Activated CD4-positive, alpha-beta T cell treated with anti-CD3 and anti-CD28 coated beads for 48 hours (primary cell): ENCODE data around the gene HACL1.
A peak's percentile ranks its signal among the peaks of the same experiment; 100 is the strongest.

Experiments
- DNase-seq: peaks from one replicate; pipeline ENCODE4 v3.0.0-alpha.2; 2020

Gene HACL1

DNA sequence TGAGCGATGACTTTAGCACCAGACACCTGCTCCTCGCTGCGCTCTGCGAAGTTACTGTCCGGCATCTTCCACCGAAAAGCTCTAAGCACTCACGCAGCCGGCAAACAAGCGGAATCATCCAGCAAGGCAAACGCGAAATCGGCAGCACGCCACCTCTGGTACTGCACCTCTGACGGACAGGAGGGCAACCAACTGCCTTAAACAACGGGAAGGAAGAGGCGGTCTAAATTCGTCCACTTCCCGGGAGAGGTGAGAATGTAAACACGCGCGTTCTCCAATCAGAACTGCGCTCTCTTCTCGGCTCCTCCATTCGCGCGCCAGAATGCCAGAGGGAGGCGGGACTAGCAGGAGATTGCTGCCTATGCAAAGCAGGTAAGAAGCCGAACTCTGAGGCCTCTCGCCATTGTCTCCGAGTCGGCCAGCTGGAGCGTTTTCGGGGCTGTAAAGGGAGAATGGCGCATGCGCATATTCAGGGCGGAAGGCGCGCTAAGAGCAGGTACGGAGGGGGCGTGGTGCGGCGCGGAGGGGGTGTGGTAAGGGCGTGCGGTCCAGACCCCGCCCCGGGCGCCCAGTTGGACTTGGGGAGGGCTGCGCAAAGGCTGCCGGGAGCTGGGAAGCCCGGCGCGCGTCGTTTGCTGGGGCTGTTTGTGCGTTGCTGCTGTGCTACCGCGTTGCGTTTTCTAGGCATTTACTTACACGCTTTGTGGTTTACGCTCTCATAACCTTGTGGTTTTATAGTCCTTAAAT lies at the start of gene HACL1, which contains the start of gene BTD:
TSS of gene HACL1 (minus strand) at position 171 of the 747 bp plus-strand sequence. CDS start at position 65, 106 bp downstream.
TSS of gene BTD (plus strand) at position 347 of the 747 bp plus-strand sequence. CDS start 33,695 bp downstream, outside the sequence.
- peak; percentile 99 for DNase-seq

DNA sequence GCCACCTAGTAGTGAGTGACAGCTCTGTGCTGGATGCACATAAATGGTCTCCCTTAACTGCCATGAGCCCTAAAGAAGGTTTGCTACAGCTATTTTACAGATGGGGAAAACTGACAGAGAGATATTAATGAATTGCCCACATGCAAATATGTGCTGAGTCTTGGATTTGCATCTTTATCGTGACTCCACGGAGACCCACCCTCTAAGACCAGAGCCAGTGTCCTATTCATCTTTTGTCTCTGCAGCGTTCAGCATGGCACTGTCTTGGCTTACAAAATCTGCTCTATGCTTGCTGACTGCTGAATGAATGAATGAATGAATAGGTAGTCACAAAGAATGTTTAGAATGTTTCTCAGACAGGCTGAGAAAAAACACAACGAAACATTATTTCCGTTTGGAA lies 48.5 kb upstream of the HACL1 start:
- no peak for DNase-seq

DNA sequence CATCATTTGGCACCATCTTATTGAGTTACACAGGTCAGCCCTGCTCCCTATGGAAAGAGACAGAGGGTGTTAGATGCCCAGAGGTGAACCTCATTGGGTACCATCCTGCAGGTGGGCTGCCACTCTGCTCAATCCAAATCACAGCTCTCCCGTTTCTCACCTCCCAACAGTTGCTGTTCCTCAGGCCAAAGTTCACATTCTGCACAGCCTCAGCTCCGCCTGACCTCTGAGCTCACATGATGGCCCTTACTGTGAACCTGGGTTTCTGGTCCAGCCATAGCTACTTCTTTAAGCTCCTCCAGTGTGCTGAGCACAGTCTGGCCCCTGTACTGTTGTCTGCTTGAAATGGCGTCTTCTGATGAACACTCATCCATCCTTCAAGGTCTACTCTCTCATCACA lies 48.0 kb upstream of the HACL1 start:
- no peak for DNase-seq

DNA sequence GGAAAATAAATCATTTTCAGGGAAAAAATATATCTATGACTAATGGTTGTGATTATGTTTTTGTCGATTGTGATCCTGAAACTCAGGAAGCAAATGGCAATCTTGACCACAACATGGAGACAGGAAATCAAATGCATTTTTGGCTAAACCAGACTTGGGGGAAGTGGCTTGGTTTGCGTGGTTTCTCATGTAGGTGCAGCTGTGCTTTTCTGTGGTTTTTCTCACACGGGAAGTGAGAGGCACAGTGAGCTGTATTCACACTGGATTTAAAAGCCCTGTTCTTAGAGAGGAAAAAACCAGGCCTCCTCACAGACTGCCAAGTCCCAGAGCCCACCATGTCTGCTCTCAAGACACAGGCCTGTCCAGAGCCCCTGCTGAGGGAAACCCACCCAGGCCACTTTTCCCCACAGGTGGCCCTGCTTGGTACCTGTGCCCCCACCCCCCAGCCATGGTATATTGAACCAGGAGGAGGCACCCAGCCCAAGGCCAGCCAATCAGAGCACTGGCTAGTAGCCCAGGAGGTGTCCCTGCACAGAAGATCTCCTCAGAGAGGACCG lies 46.3 kb upstream of the HACL1 start:
- peak; percentile 62 for DNase-seq

DNA sequence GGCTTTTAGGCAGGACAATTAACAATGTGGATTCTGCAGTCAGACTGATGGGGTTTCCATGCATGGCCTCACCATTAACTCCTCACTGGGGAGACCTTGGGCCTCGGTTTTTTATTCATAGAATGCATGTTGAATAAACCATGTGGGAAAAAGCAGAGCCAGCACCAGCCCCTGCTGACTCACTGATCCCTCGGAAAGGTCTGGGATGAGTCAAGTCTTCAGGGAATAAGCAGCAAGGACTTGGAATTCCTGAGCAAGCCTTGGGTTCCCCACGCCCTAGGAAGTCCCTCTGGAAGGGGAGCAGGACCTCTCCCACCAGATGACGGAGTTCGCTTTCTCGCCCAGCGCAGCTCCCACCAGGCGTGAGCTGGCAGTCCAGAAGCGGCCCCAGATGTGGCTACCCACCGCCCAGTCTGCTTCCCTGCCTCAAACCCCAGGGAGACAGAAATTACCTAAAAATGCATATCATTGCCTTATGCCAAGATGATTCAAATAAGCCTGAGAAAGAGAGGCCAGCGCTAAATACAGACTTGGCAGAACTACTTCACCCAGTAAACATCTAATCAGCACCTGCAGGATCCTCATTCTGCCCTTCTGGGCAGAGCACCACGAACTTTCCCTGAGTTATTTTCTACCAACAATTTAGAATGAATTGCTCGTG lies 45.6 kb upstream of the HACL1 start:
- DNase-seq, result no peak

DNA sequence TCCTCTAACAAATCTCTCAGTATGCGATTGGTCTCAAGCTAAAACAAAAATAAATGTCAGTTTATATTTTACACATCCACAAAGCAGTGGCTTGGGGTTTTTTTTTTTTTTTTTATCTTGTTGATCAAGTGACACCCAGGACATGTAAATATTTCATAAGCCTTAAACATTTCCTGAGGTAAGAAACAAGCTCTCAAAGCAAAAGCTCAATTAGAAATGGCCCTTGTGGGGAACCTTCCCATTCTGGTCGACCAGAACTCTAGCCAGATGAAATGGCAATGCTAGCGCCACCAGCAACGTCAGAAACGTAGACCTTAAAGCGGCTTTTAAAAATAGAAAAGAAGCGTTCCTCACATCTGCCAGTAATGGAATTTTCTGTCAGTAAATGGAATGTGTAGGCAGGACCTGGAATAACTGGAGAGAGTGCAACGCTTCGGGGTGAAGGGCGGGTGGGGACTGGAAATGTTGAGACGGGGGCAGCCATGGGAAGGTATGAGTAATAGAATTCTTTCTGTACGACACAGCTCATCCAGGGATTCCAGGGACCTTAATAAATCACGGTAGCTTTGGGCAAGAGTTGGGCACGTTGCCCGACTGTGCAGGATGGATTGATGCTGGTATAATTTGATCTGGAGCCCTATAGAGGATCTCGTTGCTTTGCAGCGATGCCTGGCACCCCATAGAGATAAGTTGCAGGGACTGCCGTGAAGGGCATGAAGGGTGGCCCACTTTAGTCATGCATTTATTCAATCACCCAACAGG lies 44.6 kb upstream of the HACL1 start:
- no peak for DNase-seq

DNA sequence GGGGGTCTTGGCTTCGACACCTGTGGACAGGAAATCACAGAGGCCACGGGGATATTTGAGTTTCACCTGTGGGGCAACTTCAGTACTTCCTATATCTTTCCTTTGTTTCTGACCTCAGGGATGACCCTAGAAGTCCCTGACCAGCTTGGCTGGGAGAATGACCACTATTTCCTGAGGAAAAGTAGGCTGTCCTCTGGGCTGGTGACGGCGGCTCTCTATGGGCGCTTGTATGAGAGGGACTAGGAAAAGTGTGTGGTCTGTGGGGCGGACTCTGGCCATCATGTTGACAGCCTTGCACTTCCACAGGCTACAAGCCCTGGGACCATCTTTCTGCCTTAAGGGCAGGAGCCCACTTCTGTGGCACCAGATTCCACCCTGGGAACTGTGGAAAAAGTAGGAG lies 43.9 kb upstream of the HACL1 start:
- no peak for DNase-seq

DNA sequence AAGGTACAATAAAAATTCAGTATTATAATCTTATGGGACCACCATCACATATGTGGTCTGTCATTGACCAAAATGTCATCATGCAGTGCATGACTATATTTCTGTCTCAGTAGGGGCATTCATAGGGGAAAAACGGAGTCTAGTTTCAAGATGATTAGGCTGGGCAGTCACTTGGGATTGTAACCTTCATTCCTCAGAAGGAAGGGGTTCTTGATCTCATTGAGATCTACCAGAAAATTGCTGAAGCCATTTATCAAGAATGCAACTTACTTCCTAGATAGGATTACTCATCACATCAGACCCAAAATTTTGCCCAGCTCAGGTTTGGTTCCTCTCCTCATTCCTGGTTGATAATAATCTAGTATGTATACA lies 37.5 kb upstream of the HACL1 start:
- DNase-seq, result no peak

DNA sequence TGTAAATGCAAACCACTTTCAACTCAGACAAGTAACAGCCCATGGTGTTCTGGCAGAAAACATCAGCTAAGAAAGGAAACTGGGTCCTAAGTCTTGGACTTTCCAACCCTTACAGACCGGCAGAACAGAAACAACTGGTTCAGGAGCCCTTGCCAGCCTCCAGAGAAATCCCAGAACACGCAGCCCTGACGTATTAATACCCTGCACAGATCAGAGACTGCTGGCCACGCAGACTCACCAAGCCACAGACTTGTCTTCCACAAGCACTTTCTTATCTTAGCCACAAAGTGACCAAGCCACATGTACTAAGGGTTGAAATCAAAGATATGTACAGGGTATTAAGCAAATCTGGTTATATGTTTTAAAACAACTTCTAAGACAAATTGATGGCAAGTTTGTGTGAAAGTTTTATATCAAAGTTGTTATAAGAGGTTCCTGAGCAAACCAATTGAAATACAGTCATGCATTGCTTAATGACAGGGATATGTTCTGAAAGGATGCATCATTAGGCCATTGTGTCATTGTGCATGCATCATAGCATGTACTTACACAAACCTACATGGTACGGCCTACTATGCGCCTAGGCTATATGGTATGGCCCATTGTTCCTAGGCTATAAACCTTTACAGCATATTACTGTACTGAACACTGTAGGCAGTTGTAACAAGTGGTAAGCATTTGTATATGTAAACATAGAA lies 37.0 kb upstream of the HACL1 start:
- no peak for DNase-seq

DNA sequence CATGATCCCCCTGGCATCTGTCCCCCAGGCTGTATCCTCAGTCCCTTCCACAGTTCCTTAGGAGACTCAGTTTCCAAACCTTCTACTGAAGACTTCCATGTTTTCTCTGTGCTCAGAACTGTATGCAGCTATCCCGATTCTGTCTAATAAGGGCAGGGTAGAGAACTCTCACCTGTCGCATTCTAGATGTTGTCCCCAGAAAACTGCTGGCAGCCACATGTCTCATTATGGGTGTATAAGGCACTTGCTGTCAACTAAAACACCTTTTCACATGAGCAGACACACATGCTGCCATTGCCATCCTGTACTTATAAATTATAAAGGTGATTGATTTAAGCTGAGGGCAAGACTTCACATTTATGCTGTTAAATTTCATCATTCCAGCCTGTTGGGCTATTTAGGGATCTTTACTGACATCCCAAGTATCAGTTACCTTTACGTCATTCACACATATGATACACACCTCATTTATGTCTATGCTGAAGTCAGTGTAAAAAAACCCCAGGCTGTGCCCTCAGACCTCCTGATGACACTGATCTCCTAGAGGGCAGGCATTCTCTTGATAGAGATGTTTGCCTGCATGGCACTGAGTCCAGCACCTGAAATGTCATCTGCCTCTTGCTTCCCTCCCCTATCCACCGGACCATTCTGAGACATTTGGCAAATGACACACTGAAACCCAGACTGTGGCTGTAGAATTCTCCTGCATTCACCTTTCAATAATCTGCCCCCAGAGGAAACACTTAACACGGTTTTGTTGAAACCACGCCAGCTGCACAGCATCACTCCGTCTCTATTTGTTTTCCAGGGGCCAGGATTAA lies 36.0 kb upstream of the HACL1 start:
- DNase-seq, result peak; percentile 31

DNA sequence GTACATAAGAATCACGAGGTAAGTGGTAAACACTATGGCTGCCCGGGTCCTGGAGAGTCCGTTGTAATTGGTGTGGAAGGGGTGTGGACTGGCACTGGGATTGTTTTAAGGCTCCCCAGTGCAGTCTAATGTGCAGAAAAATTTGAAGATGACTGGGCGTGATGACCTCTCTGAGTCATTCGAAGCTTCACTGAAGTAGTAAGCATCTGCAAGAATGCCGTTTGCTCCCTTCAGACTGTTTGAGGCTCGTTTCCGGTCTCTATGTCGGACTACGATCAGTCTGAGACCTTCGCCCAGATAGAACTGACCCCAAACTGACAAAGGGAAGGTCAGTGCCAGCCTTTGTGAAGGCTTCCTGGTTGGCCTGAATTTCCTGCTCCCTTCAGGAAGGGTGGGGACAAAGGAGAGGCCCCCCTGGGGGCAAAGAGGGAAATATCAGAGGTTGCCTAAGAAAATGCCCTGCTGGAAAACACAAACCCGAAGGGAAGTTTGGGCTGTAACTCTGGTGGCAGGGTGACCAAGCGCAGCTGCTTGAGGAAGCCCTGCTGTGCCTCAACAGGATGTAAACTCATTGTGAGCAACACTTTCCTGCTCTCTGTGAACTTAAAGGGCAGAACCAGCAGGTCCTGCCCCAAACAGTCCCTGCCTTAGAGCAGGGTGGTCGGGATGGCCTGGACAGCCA lies 34.8 kb upstream of the HACL1 start:
- peak; percentile 56 for DNase-seq

DNA sequence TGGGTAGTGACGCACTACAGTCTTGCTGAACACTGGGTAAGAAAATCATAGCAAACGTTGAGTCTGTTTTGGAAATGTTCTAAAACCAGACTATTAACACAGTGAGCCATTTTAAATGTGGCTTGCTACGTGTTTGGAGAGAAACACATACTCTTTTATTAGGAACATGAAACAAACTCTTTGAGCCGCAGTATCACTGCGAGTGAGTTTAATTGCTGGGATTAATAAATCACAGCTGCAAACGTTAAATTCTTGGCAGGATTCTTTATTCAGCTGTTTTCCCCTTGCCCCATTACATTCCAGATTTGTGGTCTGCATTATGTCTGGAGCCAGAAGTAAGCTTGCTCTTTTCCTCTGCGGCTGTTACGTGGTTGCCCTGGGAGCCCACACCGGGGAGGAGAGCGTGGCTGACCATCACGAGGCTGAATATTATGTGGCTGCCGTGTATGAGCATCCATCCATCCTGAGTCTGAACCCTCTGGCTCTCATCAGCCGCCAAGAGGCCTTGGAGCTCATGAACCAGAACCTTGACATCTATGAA lies 33.8 kb upstream of the HACL1 start:
- DNase-seq, result no peak

DNA sequence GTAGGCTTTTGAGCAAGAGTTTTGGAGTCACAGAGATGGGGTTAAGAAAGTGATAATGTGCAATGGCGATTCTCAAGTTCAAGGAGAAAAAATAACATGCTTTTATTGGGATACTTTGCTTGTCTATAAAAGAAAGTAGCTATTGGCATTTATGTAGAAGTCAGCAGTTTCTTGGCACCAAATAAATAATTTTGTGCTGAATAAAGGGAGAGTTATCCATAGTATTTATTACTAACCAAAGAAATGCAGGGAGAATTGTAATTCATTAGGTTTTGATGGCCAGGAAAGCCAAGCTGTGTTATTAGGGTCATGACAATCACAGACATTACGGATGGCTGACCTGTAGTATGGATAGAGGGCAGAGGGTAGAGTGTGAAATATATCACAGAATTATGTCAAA lies 33.3 kb upstream of the HACL1 start:
- DNase-seq, result no peak

DNA sequence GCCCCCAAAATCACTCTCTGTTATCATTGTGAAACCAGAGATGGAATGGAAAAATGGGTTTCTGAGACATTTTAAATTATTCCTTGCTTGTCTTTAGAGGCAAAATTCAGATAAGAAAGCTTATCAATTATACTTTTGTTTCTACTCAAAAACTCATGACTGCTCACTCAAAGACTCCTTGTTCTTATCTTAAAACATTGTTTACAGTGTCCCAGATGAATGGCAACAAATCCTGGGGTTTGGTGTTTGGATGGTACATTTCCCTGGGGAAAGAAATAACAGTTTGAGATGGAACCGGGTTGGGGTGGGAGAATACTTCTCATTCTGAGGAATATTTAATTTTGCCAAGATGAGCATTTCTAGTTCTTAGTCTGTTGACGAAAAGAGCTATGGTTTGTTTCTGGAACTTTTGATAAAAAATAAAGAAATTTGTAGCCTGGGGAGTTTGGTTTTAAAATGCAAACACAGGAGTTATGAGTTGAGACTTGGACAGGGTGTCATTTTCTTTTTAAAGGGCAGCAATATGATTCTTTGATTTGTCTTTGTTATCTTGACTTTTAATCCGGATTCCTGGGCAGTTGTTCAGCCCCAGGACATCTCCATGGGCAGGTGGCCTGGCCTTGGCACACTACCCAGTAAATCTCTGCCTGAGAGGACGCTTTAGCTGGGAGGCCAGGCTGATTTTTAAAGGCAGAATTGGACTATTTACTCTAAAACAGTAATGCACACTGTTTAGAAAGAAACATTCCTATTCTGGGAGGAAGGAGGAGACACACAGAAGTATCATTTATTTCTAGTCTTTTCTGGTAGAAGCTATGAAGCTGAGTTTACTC lies 32.6 kb upstream of the HACL1 start:
- DNase-seq, result no peak

DNA sequence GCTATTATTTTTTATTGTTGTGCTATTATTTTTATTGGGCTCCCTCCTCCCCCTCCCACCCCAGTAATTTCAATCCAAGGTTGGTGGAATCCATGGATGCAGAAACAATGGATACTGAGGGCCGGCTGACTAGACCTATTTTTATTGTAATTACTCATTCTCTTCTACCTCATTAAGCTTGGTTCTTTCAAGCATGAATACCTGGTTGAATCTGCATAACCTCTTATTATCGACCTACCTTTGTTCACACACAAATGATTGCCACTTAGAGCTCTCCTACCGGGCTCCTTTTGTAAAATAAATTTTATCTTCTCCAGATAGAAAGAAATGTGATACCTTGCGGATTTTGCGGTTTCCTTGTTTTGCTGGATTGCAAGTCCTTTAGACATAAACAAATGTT lies 31.8 kb upstream of the HACL1 start:
- DNase-seq, result no peak

DNA sequence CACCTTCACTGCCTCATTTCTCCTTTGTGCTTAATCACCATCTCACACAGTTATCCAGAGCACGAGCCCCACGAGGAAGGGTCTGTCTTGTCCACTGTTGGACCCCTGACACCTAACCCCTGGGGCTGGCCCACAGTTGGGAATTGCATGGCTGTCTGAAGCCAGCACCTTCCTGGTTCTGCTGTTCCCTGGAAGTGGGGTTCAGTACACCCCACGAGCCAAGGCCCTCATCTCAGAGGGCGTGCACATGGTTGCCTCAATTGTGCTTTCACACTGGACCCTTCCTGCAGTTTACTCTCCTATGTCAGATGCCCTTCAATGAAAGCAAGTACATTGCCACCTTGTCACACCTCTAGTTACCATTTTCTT lies 30.8 kb upstream of the HACL1 start:
- no peak for DNase-seq

DNA sequence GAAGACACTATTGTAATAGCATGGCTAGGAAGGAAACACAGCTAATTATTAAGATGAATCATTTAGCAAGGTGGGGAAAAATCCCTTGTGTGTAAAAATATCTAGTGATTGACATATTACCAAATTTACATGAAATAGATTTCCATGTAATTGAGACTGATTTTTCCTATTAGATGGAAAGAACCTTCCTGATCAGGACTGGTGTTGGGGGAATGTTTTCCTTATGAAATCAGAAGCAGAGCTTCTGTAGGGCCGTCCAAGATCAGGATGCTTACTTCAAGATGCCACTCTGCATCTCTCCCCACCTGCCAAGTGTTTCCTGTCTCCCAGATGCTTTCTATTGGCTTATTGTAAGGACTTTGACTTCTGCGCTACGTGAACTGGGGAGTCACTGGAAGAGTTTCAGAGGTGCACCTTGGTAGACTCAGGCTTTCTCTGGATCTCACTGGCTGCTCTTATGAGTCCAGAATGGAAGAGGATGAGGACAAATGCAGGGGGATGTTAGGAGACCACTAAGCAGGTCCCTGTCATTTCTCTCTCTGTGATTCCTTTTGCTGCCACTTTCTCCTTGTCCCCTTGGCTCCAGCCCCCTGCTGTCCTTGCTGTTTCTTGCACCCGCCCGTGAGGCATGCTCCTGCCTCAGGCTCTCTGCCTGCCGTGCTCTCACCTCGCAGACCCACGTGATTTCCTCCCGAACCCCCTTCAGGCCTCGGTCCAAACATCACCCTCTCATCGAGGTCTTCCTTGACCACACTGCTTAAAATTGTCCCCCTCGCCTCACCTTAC lies 30.2 kb upstream of the HACL1 start:
- DNase-seq, result no peak

DNA sequence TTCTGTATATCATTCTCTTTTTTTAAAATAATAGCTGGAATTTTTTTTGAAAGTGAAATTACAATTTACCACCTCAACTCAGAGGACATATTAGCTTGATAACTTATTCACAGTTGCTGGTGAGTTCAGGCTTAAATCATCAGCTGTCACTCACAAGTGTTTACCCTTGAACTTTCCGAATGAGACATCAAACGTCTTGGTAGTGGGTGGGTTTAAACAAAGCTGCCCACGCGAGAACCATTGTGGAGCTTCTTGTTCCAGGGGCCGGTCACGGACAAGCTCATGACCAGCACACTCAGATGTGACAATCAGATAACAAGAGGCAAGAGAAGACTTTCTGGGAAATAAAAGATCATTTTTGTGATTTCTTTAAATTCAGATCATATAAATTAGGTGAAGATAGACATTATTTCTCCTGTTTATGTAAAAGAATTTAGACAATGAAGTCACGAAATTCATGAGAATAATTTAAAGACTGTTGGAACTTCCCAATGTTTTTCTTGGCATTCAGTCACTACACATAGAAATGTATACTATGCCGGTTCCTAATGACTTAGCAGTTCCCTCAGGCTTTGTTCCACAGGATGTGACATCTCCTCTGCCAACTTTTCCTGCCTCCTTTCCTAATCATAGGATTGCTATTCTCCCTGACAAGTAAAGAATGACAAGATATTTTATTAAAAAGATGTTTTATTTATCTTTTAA lies 29.4 kb upstream of the HACL1 start:
- DNase-seq, result peak; percentile 24
